T-helper 1 cell treated with Interleukin-12 subunit alpha and Interleukin-12 subunit beta and Interleukin-4 antibody, amounts not matched to agents 30 μg/mL and 1 μg/mL, for 36 hours (primary cell): Measurements from ENCODE around the gene TTC38.

ENCODE experiments used
- H3K27ac Mint-ChIP-seq: one replicate; pipeline ENCODE4 v1.8.0; 2021; ENCODE audit warnings: mild to moderate bottlenecking, mixed read lengths
- H3K27me3 Mint-ChIP-seq: one replicate; pipeline ENCODE4 v1.8.0; 2021; ENCODE audit warnings: low read depth, mixed read lengths
- H3K36me3 Mint-ChIP-seq: one replicate; pipeline ENCODE4 v1.8.0; 2021; ENCODE audit warnings: low read depth, mixed read lengths
- H3K4me1 Mint-ChIP-seq: one replicate; pipeline ENCODE4 v1.8.0; 2021; ENCODE audit warnings: low read depth, mixed read lengths
- H3K4me3 Mint-ChIP-seq: one replicate; pipeline ENCODE4 v1.8.0; 2021; ENCODE audit warnings: mild to moderate bottlenecking, moderate library complexity, mixed read lengths
- H3K9me3 Mint-ChIP-seq: one replicate; pipeline ENCODE4 v1.8.0; 2021; ENCODE audit warnings: mixed read lengths

TTC38 gene

GRCh38 chr22:46239261-46240048 lies 28.4 kb upstream of the TTC38 start:
- Mint-ChIP-seq H3K4me1 (peaks cover 14% of the 10 kb centered on the region), H3K27me3 (no peaks in the 10 kb centered on the region), H3K36me3 (peaks cover 19% of the 10 kb centered on the region), H3K4me3 (no peak overlapping the region), H3K9me3 (no peaks in the 10 kb centered on the region), H3K27ac (peak overlapping the region; percentile 60)

GRCh38 chr22:46240073-46240472 lies 27.7 kb upstream of the TTC38 start:
- H3K27me3 Mint-ChIP-seq, result no peaks in the 10 kb centered on the region
- H3K4me3 Mint-ChIP-seq, result no peak overlapping the region
- H3K36me3 Mint-ChIP-seq, result peaks cover 17% of the 10 kb centered on the region
- H3K4me1 Mint-ChIP-seq, result peaks cover 14% of the 10 kb centered on the region
- H3K27ac Mint-ChIP-seq, result no peak overlapping the region
- no peaks in the 10 kb centered on the region for H3K9me3 Mint-ChIP-seq

GRCh38 chr22:46240506-46240905 lies 27.3 kb upstream of the TTC38 start:
- Mint-ChIP-seq H3K9me3 (no peaks in the 10 kb centered on the region), H3K27me3 (no peaks in the 10 kb centered on the region), H3K4me3 (no peak overlapping the region), H3K36me3 (peaks cover 15% of the 10 kb centered on the region), H3K4me1 (peaks cover 14% of the 10 kb centered on the region), H3K27ac (no peak overlapping the region)

GRCh38 chr22:46240907-46241306 lies 26.9 kb upstream of the TTC38 start:
- Mint-ChIP-seq H3K36me3 (peaks cover 18% of the 10 kb centered on the region), H3K4me3 (no peak overlapping the region), H3K9me3 (no peaks in the 10 kb centered on the region), H3K27me3 (no peaks in the 10 kb centered on the region), H3K4me1 (peaks cover 14% of the 10 kb centered on the region), H3K27ac (no peak overlapping the region)

- Mint-ChIP-seq H3K27ac (no peak overlapping the region), H3K4me1 (peaks cover 13% of the 10 kb centered on the region), H3K9me3 (no peaks in the 10 kb centered on the region), H3K4me3 (no peak overlapping the region), H3K27me3 (no peaks in the 10 kb centered on the region), H3K36me3 (peaks cover 18% of the 10 kb centered on the region)
These were observed 26.3 kb upstream of the TTC38 start for GRCh38 chr22:46241396-46242007.

- Mint-ChIP-seq H3K27me3 (no peaks in the 10 kb centered on the region), H3K9me3 (no peaks in the 10 kb centered on the region), H3K27ac (no peak overlapping the region), H3K4me1 (peaks cover 13% of the 10 kb centered on the region), H3K4me3 (no peak overlapping the region), H3K36me3 (peaks cover 17% of the 10 kb centered on the region)
These were observed 25.7 kb upstream of the TTC38 start for GRCh38 chr22:46242076-46242475.

- Mint-ChIP-seq H3K4me1 (peaks cover 12% of the 10 kb centered on the region), H3K27me3 (no peaks in the 10 kb centered on the region), H3K36me3 (peaks cover 13% of the 10 kb centered on the region), H3K9me3 (no peaks in the 10 kb centered on the region), H3K4me3 (no peak overlapping the region), H3K27ac (no peak overlapping the region)
These were observed 23.0 kb upstream of the TTC38 start for GRCh38 chr22:46244771-46245170.

GRCh38 chr22:46245511-46245910 lies 22.3 kb upstream of the TTC38 start:
- Mint-ChIP-seq H3K4me3 (no peak overlapping the region), H3K27ac (no peak overlapping the region), H3K27me3 (no peaks in the 10 kb centered on the region), H3K36me3 (peaks cover 13% of the 10 kb centered on the region), H3K9me3 (no peaks in the 10 kb centered on the region), H3K4me1 (peaks cover 5% of the 10 kb centered on the region)

- no peaks in the 10 kb centered on the region for H3K9me3 Mint-ChIP-seq
- H3K27ac Mint-ChIP-seq, result no peak overlapping the region
- H3K27me3 Mint-ChIP-seq, result no peaks in the 10 kb centered on the region
- H3K4me1 Mint-ChIP-seq, result peaks cover 7% of the 10 kb centered on the region
- H3K4me3 Mint-ChIP-seq, result no peak overlapping the region
- H3K36me3 Mint-ChIP-seq, result peaks cover 11% of the 10 kb centered on the region
These were observed 21.6 kb upstream of the TTC38 start for GRCh38 chr22:46246178-46246577.

- H3K4me1 Mint-ChIP-seq, result peaks cover 16% of the 10 kb centered on the region
- H3K9me3 Mint-ChIP-seq, result no peaks in the 10 kb centered on the region
- H3K4me3 Mint-ChIP-seq, result no peak overlapping the region
- no peak overlapping the region for H3K27ac Mint-ChIP-seq
- peaks cover 11% of the 10 kb centered on the region for H3K36me3 Mint-ChIP-seq
- H3K27me3 Mint-ChIP-seq, result no peaks in the 10 kb centered on the region
These were observed 20.3 kb upstream of the TTC38 start for GRCh38 chr22:46247443-46247975.

GRCh38 chr22:46250035-46250782 lies 17.6 kb upstream of the TTC38 start, which contains the start of gene CDPF1:
CDPF1 (minus strand) TSS chr22:46250293; CDS start chr22:46248284, 2,009 bp downstream.
- H3K27ac Mint-ChIP-seq, result peak within 1 kb of the TSS; percentile 86
- no peaks in the 10 kb centered on the region for H3K9me3 Mint-ChIP-seq
- peaks cover 13% of the 10 kb centered on the region for H3K36me3 Mint-ChIP-seq
- no peaks in the 10 kb centered on the region for H3K27me3 Mint-ChIP-seq
- H3K4me3 Mint-ChIP-seq, result peak within 1 kb of the TSS; percentile 89
- peaks cover 24% of the 10 kb centered on the region for H3K4me1 Mint-ChIP-seq

GRCh38 chr22:46250783-46251125 lies 17.1 kb upstream of the TTC38 start:
- Mint-ChIP-seq H3K36me3 (peaks cover 10% of the 10 kb centered on the region), H3K4me3 (peak overlapping the region; percentile 89), H3K27me3 (no peaks in the 10 kb centered on the region), H3K9me3 (no peaks in the 10 kb centered on the region), H3K27ac (peak overlapping the region; percentile 86), H3K4me1 (peaks cover 24% of the 10 kb centered on the region)

- Mint-ChIP-seq H3K27ac (peak overlapping the region; percentile 86), H3K4me1 (peaks cover 24% of the 10 kb centered on the region), H3K4me3 (peak overlapping the region; percentile 89), H3K36me3 (peaks cover 9% of the 10 kb centered on the region), H3K27me3 (peaks cover 2% of the 10 kb centered on the region), H3K9me3 (no peaks in the 10 kb centered on the region)
These were observed 16.5 kb upstream of the TTC38 start for GRCh38 chr22:46251266-46251665.

GRCh38 chr22:46251816-46252380 lies 15.9 kb upstream of the TTC38 start:
- peaks cover 7% of the 10 kb centered on the region for H3K36me3 Mint-ChIP-seq
- peaks cover 24% of the 10 kb centered on the region for H3K4me1 Mint-ChIP-seq
- H3K4me3 Mint-ChIP-seq, result peak overlapping the region; percentile 89
- H3K27ac Mint-ChIP-seq, result peak overlapping the region; percentile 86
- H3K9me3 Mint-ChIP-seq, result no peaks in the 10 kb centered on the region
- peaks cover 8% of the 10 kb centered on the region for H3K27me3 Mint-ChIP-seq
